ENCODE results near the gene OR51S1. TPM values are rescaled to one million over a fixed set of nuclear protein-coding genes. Genes with fewer than 3 reads are reported as not detected.
A peak's percentile ranks its signal among the peaks of the same experiment; 100 is the strongest.
"Not testable (repeated sequence)": the region's sequence is repeated elsewhere in the genome, so short reads cannot be mapped to it uniquely, and the experiment has no call there.

The OR51S1 gene
- total RNA-seq, 2 donors from 2014 or later, result not detected

DNA sequence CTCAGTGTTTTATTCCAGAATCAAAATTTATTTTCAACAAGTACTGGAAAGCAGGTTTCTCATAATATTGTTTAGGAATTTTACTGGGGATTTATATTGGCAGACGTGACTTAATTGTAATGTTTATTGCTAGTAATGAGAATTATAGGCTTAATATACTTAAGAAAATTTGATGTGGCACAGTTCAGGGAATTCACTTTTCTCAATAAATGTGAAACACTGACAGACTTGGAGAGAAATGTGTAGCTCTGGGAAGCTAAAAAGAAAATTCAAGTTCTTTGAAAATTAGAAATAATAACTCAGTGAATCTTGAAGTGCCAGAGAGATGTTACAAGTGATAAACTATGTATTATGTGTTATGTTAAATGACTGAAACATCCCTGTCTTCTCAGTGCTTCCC lies 28.0 kb downstream of the OR51S1 start, which contains the start of gene OR51F2:
OR51F2 (plus strand) TSS at position 301 of the 400 bp plus-strand sequence. CDS start 101 bp downstream, outside the sequence.
- ATAC-seq (no peak), DNase-seq (no peak)
- intact Hi-C loops (cut with DNase I), result loop anchor here in 1 of 2 donors (10.0 kb wide), 1 partner anchor 636 kb away; no protein-coding TSS in a partner anchor

DNA sequence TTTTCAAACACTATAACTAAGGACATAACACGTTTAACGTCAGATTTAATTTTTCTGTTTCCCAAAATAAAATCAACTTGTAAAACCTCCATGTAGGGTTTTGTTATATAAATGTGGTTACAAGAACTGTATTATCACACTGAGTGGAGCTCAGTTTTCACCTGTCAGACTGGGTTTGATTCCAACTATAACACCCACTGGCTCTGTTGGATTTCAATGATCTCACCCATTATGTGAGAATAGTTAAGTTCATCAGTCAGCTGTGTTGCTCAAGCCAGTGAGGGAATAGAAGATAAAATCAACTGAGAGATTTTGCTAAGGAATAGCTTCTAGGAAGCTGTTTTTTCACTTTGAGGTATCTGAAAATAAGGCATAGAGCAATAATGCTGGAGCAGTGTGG lies 39.8 kb downstream of the OR51S1 start:
- peak in 1 of 2 donors; percentile 86 for ATAC-seq
- no peak for DNase-seq
- intact Hi-C loops (cut with DNase I), result no loop called here

DNA sequence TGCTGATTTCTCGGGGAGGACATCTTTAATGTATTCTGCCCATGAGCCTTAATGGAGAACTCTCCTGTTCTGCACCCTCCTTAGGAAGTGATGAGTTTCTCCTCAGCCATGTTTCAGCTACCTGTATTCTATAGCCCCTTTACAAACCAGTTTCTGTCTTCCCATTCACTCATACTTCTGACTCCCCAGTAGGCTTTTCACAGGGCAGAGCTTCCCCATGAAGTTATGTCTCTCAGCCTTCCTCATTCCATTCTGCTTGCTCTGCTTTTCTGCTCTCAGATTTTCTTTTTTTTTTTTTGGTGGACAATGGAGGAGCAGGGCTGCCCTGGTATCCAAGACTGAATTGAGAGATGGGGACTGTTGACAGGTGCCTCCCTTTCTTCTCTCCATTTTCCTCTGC lies 40.5 kb downstream of the OR51S1 start:
- peak in 1 of 2 donors; percentile 71 for ATAC-seq
- no peak for DNase-seq
- intact Hi-C loops (cut with DNase I), result no loop called here

DNA sequence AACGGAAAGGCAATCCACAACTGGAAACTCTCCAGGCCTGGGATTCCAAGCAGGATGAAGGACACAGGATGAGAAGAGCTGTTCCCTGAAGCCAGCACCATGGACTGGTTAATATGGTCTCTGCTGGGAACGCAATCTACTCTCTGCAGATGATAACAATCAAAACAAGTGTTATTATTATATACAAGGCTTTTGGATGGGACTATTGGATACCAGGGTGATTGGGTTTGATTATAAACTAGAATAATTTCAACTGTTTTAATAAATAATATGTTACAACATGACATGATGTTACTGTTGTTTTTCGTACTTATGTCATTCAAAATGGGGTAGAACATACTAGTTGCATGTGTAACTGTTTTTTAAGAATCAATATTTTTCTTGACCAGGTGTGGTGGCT lies 44.7 kb downstream of the OR51S1 start, which contains the start of gene OR52R1:
OR52R1 (minus strand) TSS at position 101 of the 400 bp plus-strand sequence; CDS start at position 101, 0 bp downstream.
- intact Hi-C loops (cut with DNase I), result no loop called here
- no peak for DNase-seq
- ATAC-seq, result no peak

DNA sequence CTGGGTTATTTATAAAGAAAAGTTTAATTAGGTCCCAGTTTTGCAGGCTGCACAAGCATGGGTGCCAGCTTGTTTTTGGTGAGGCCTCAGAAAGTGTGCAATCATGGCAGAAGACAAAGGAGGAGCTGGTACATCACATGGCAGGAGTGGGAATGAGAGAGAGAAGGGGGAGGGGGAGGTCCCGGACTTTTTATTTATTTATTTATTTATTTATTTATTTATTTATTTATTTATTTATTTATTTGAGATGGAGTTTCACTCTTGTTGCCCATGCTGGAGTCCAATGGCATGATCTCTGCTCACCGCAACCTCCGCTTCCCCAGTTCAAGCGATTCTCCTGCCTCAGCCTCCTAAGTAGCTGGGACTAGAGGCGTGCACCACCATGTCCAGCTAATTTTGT lies 47.7 kb downstream of the OR51S1 start:
- ATAC-seq; intact Hi-C loops (cut with DNase I); DNase-seq: not testable (repeated sequence)

DNA sequence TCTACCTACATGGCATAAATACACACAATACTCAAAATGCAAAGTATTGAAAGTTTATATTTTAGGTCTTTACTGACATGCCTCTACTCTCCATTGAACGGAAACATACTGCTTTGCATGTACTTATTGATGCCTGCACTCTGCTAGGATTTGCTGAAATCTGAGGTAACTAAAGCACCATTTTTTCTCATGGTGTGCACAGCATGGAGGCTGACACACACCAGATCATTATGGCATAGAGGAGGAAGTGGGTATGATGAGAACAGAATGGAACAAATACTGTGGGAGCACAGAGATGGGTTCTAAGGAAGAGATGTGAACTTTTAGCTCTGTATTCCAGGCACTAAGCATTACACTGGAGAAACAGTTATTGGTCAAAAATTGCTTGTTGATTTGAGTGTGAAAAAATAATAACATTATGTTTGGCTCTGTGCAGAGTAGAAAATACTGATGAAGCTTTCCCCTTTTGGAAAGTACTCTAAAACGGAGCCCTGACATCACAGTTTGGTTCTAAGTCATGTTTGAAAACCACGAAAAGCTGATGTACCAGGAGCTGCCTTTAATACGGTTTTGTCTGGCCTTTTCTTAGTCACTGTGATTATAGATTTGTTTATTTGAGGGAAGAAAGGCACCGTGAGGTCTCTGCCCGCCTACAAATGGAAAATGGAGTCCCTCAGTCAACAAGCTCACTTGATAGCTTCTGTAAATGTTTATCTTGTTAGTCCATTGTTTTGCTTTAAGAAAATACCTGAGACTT lies 50.4 kb downstream of the OR51S1 start:
- ATAC-seq (no peak), DNase-seq (no peak)
- intact Hi-C loops (cut with DNase I), result no loop called here

Other genes starting within 250 kb of the OR51S1 start
- 10 to 100 TPM in 1 of 2 donors, 1 to 10 TPM in 1; 9.4 to 10.3 TPM for gene TRIM68, start 241.0 kb downstream of the OR51S1 start, total RNA-seq
- not detected for gene OR51D1, start 211.7 kb downstream of the OR51S1 start, total RNA-seq
- gene OR51E1, start 205.2 kb downstream of the OR51S1 start, total RNA-seq, result under 1 TPM; 0.34 to 0.91 TPM
- under 1 TPM; 0.09 to 0.31 TPM for gene OR51E2, start 151.4 kb downstream of the OR51S1 start, total RNA-seq
- gene MMP26, start 144.4 kb downstream of the OR51S1 start, total RNA-seq, result not detected
- not detected for gene OR51F1, start 79.3 kb downstream of the OR51S1 start, total RNA-seq
- gene OR52R1, start 44.8 kb downstream of the OR51S1 start, total RNA-seq, result not detected
- gene OR51F2, start 27.9 kb downstream of the OR51S1 start, total RNA-seq, result not detected
- gene OR51T1, start 32.7 kb upstream of the OR51S1 start, total RNA-seq, result not detected
- gene OR51A7, start 54.6 kb upstream of the OR51S1 start, total RNA-seq, result not detected
- not detected for gene OR51G2, start 70.1 kb upstream of the OR51S1 start, total RNA-seq
- gene OR51G1, start 75.1 kb upstream of the OR51S1 start, total RNA-seq, result not detected
- gene OR51A4, start 98.4 kb upstream of the OR51S1 start, total RNA-seq, result not detected
- not detected for gene OR51A2, start 106.5 kb upstream of the OR51S1 start, total RNA-seq
- gene OR51L1, start 145.6 kb upstream of the OR51S1 start, total RNA-seq, result not detected
- not detected for gene OR52J3, start 197.3 kb upstream of the OR51S1 start, total RNA-seq
- gene OR52E2, start 210.4 kb upstream of the OR51S1 start, total RNA-seq, result not detected
- gene OR52E1, start 220.4 kb upstream of the OR51S1 start, total RNA-seq, result not detected

All from left cardiac atrium (tissue), 4 donors.